GM19351 (cell line): ENCODE data around the gene TULP3.

ENCODE experiments used
- ATAC-seq: cut with Tn5 transposase; IDR thresholded peaks from one replicate; pipeline ENCODE4 v1.9.1; 2021; ENCODE audit warnings: mild to moderate bottlenecking, moderate library complexity; ENCODE audit not compliant: unreplicated experiment

TULP3 gene

DNA sequence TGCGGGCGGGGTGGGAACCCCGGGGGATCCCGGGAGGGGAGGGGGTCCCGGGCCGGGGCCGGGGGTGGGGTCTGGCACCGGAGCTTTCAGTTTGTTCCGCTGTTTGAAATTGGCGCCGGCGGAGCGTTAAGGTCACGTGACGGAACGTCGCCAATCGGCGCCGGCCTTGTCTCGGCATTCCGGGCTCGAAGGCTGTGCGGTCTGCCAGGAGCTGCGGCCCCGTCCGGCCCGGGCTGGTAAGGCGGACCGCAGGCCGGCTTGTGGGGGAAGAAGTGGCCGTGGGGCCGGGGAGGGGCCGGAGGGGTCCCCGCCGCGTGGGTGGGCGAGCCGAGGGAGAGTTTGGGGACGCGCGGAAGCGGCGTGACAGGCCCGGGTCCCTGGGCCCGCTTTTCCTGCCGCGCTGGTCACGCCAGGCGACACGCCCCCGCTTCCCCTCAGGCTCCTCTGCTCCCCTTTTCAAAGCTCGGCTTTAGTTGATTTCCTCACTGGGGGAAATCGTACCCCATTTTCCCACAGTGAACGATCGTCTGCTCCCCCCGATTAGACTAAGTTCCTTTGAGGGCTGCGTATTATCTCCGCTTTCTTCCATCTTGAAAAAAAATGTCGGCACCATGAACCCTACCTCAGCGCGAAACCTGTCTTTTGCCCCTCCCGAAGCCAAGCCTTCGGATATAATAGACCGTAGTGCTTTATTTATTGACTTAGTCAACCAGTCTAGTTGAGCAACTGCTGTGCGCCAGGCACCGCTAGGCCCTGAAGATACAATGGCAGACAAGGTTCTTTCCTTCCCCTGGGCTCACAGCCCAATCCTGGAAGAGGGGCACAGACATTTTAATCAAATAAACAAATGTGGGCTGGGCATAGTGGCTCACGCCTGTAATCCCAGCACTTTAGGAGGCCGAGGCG is 13.4 kb upstream of the TULP3 start, which contains the start of the genes FOXM1 and RHNO1:
Gene FOXM1 (minus strand): TSS at position 128 of the 906 bp plus-strand sequence. CDS start 2,696 bp downstream, outside the sequence.
Gene RHNO1 (plus strand): TSS at position 177 of the 906 bp plus-strand sequence. CDS start 8,144 bp downstream, outside the sequence.
- ATAC-seq = peak; percentile 68

DNA sequence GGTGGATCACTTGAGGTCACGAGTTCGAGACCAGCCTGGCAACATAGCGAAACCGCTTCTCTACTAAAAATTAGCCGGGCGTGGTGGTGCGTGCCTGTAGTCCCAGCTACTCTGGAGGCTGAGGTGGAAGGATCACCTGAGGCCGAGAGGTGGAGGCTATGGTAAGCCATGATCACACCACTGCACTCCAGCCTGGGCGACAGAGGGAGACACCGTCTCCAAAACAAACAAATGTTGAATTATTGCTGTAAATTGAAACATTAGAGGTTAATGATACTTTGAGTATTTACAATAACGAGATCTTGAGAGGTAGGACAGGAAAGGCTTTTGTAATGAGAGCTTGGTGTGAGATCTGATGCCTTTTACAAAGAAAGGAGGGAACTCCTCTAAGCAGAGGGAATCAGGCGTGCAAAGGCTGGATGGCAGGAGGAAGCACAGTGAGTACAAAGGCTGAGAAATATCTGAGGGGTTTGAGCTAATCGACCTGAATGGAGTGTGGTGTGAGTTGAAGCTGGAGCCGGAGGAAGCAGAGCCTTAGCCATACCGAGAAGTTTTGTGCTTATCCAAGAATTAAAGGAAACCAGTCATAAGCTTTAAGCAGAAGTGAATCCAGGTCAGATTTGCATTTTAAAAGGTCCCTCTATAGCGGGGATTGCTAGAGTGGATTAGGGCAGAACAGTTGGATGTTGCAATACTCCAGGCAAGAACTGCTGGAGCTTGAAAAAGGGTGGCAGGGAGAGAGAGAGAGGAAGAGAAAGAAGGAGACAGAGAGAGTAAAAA is 12.5 kb upstream of the TULP3 start:
- ATAC-seq = no peak

DNA sequence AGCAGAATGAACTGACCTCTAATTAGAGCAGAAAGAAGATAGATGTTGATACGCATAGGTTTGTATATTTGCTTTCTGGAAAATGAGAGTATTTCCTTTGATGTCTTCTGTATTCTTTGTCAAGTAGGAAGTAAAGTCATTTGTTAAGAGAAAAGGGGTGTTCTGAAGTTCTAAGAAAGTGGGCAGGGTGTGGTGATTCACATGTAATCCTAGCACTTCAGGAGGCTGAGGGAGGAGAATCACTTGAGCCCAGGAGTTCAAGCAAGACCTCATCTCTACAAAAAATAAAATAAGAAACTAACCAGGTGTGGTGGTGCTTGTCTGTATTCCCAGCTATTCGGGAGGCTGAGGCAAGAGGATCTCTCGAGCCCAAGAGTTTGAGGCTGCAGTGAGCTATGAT is 10.8 kb upstream of the TULP3 start:
- ATAC-seq = no peak

DNA sequence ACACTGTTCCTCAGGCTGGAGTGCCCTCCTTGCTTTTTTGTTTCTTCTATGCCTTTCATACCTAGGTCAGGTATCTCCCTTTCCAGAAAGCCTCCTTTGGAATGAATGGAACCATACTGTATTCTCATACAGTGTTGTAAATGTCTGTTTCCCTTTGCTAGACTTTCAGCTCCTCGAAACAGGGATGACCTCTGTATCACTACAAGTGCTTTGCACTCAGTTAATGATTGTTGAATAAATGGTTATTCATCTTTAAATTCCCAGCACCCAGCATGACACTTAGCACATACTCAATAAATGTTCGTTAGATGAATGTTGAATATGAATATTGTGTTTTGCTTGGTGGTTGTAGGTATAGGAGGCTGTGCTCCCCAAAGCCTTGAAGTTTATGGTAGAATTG is 5.9 kb upstream of the TULP3 start:
- no peak for ATAC-seq

DNA sequence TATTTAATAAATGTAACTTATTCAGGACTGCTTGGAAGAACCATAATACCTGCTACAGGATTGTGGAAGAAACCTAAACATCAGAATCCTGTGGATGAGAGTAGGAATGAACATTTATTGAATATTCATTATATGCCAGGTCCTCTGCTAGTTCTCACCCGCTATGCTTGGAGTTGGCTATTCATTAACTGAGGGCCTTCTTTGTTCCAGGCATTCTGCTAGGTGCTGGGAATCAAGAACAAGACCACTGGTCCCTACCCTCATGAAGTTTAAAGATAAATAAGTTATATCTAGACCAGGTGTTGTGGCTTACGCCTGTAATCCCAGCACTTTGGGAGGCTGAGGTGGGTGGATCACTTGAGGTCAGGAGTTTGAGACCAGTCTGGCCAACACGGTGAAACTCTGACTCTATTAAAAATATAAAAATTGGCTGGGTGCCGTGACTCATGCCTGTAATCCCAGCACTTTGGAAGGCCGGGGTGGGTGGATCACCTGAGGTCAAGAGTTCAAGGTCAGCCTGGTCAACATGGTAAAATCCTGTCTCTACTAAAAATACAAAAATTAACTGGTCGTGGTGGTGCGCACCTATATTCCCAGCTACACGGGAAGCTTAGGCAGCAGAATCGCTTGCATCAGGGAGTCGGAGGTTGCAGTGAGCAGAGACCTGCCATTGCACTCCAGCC is 3.8 kb upstream of the TULP3 start:
- no peak for ATAC-seq

DNA sequence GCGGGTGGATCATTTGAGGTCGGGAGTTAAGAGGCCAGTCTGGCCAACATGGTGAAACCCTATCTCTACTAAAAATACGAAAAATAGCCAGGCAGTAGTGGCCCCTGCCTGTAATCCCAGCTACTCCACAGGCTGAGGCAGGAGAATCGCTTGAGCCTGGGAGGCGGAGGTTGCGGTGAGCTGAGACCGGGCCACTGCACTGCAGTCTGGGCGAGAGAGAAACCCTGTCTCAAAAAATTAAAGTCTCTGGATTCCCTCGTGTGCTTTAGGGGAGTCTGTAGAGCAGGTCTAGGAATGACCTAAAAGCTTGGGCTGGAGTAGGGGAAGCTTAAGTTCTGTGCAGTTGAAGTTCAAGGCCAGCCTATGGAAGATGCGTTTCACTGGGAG is 697 bp upstream of the TULP3 start:
- ATAC-seq = no peak

DNA sequence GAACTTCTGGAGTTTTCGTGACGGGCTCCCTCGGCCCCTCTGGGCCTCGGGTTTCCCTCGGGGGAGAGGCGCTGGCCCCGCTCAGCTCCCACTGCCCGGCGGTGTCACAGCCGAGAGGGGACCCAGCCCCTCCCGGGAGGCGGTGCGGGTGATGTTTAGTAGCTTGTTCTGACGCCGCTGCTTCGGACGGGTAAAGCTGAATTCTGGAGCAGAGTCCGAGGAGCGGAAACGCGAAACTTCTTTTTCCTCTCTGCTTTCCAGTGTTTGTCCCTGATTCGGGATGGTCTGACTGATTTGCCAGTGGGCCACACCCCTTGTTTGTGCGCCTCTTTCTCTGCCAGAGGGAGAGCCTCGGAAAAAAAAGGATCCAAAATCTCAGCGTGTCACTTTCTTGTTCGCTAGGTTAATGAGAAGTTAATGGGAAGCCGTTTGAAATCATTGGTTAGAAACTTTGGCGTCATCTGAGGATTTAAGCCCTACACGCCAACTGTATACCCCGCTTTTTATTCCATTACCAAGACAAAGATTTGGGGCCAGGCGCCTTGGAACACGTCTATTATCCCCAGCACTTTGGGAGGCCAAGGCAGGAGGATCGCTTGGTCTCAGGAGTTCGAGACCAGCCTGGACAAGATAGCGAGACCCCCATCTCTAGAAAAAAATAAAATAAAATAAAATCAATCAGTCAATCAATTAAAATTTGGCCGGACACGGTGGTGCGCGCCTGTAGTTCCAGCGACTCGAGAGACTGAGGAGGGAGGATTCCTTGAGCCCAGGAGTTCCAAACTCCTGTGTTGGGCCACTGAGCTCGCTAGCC is 756 bp downstream of the TULP3 start:
- no peak for ATAC-seq

DNA sequence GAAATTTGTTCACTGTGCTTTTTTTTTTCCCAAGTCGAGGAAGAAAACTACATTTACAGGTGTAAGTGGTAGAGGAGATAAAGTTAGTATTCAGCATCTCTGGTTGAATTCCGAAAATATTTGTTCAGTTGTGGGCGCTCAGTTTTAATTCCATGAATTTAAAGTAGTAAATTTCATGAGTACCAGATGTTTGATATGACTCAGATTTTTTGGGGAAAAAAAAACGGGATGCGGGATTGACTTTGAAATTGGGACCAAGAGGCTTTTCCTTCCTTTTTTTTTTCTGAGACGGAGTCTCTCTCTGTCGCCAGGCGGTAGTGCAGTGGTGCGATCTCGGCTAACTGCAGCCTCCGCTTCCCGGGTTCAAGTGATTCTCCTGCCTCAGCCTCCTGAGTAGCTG is 1.6 kb downstream of the TULP3 start:
- no peak for ATAC-seq

DNA sequence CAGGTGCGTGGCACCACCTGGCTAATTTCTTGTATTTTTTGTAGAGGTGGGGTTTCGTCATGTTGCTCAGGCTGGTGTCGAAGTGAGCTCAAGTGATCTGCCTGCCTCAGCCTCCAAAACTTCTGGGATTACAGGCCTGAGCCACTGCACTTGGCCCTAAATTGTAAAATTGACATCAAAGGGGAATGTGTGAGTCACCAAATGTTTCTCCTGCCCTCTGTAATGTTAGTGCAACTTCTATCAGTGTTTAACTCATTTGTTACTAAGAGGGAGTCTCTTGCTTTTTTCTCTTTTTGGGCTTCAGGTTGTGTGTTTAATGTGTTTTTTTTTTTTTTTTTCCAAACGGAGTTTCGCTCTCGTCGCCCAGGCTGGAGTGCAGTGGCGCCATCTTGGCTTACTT is 2.3 kb downstream of the TULP3 start:
- no peak for ATAC-seq

DNA sequence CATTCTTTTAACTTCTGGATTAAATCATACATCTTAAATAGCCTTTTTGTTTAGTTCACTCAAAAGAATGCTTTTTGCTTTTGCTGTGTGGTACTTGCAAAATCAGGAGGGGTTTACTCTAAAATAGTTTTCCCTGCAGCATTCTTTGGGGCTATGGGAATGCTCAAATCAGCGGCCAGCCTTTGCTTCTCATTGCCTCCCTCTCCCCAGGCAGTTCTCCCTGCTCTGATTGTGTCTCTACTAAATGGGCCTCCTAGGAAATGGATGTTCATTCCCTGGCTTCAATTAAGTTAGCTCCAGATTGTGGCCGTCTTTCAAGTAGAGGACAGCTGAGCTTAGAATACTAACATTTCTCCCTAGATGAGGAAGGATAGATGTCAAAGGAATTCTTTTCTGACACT is 4.4 kb downstream of the TULP3 start:
- ATAC-seq = no peak

DNA sequence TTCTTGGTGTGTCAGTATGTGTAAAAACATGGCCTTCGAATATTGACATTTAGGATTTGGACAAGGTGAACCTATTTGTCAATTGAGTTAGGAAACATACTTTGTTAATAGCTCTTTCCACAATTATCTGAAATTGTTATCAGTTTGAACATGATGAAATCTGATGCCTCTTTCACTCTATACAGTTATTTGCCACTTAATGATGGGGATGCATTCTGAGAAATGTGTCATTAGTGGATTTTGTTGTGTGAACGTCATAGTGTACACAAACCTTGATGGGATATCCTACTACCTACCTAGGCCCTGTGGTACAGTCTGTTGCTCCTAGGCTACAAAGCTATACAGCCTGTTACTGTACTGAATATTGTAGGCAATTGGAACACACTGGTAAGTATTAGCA is 4.8 kb downstream of the TULP3 start:
- ATAC-seq = no peak

DNA sequence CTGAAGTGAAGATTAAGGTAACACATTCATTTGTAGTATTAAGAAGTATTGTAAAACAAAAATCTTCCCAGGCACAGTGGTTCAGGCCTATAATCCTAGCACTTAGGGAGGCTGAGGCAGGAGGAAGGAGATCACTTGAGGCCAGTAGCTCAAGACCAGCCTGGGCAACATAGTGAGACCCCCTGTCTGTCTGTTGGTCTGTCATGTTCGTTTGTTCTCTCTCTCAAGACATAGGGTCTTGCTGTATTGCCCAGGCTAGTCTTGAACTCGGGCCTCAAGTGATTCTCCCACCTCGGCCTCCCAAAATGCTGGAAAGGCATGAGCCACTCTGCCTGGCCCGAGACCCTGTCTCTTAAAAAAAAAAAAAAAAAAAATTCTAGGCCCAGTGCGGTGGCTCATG is 6.7 kb downstream of the TULP3 start:
- ATAC-seq = no peak

DNA sequence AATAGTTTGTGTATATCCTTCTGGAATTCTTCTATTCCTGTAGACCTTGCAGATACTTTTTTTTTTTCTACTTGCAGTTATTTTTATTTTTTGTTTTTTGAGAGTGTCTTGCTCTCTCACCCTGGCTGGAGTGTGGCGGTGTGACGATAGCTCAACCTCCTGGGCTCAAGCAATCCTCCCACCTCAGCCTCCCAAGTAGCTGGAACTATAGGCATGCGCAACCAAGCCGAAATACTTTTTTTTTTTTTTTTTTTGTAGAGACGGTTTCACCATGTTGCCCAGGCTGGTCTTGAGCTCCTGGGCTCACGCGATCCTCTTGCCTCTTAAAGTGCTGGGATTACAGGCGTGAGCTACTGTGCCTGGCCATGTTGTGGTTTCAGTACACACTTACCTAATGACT is 10.0 kb downstream of the TULP3 start:
- no peak for ATAC-seq

DNA sequence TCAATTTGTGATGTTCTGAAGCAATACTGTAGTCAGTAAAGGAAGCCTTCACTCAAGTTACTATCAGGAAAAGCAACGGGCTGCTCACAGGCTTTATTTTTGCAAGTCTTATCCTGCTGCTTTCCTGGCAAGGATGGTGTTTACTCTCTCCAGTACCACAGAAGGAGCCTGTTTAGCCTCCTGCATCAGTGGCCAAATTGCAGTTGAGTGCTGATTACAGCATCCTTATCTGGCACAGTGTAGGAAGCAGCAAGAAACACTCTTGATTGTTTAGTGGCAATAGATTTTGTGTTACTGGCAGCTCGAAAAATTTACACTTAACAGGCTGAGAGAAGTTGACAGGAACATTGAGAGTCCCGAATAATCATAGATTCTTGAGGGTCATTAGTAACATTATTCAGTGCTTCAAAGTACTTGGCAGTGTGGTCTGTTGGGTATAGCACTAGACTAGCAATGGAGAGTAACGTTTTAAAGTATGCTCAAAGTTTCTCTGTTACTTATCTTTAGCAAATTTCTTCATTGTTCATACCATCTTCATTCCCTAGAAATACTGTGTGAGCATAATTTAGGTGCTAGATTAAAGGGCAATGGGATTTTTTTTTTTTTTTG is 11.7 kb downstream of the TULP3 start:
- no peak for ATAC-seq

DNA sequence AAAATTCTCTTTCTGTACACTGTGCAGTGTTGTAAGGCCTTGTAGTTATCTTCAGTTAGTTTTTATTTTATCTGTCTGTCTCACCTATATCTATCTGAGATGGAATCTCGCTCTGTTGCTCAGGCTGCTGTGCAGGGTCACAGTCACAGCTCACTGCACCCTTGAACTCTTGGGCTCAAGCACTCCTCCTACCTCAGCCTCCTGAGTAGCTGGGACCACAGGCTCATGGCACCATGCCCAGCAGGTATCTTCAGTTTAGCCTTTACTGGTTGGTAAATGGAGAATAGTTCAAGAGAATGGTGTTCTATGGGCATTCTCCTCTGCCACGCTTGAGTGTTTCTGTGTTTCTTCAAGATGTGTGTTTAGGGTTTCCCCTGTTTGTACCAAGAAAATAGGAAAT is 13.6 kb downstream of the TULP3 start:
- no peak for ATAC-seq

DNA sequence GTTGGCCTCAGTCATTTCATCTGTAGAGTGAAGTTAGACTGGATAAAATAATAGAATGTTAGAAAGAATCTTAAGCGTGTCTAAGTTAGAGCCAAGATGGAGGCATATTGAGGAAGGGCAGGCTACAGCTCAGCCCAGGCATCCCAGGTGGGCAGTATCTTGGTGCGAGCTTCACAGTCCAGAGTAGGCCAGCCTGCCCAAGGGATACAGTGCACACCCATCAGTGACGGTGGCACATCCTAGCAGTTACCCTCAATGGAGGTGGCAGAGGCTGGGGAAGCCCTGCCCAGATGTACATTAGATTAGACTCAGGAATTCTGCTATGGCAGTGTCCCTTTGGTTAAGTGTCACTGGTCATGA is 21.5 kb downstream of the TULP3 start:
- no peak for ATAC-seq

DNA sequence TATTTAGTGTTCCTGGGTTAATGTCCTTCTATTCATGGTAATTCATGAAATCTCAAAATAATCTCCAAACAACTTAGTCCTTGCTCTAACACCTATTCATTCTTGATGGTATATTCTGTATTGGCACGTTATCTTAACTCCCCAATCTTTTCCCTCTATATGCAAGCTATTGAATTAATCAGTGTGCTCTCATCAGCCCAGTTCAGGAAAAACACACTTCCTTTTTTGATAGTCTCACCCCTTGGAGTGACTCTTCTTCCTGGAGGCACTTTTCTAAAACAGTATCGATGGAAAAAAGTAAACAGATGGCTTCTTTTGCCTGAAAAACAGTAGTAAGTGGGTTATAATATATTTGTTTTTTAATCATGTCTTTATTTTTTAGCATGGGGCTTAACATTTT is 28.6 kb downstream of the TULP3 start:
- no peak for ATAC-seq

DNA sequence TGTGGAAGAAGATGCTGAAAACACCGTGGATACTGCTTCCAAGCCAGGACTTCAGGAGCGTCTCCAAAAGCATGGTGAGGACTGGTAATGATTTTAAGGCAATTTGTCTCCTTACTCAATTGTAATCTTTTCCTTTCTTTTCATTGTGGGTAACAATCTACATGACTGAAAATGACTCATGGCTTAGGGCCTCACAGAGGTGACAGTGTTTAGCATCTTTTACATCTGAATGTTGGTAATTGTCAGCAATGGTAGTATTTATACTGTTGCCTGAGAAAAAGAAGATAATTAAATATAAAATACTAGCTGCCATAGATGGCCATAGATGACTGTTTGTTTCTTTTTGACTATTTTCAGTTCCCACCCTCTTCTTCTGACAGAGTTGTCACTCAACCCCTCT is 31.6 kb downstream of the TULP3 start:
- no peak for ATAC-seq

DNA sequence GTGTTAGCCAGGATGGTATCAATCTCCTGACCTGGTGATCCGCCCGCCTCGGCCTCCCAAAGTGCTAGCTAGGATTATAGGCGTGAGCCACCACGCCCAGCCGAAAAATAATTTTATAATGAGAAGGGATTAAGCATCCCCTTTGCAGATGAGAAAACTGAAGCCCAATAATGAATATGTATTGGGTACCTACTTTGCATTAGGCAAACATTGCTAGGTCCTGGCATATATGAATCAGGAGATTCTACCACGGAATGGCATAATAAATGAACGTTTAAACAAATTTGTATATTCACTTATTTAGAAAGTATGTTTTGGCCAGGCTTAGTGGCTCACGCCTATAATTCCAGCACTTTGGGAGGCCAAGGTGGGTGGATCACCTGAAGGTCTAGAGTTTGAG is 32.4 kb downstream of the TULP3 start:
- ATAC-seq = no peak

DNA sequence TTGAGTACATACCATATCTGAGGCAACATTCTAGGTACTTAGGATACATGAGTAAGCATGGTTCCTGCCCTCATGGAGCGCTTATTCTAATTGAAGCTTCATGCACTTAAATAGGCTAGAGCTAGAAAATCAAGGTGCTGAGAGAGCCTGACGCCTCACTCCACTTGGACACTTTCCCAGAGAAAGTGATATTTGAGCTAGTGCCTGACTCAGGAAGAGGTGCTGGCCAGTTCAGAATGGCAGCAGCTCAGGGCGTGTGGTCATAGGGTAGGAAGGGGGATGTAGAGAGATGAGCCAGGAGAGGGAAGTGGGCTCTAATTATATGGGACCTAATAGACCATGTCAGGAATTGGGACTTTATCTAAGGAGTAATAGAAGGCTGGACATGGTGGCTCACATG is 33.3 kb downstream of the TULP3 start:
- no peak for ATAC-seq
